DND-41 (cell line): ENCODE results near the gene TAS2R46.
"Not testable (repeated sequence)": the region's sequence is repeated elsewhere in the genome, so short reads cannot be mapped to it uniquely, and the experiment has no call there.

Experiments used
- ATAC-seq: fragments of 200-7000 bp; cut with Tn5 transposase; 3 replicates; pipeline ENCODE4 v1.9.1; 2021; ENCODE audit warnings: low read depth; ENCODE audit not compliant: insufficient read depth
- DNase-seq: peaks from one replicate; pipeline ENCODE4 v3.0.0-alpha.2; 2020
- H2AFZ ChIP-seq: 2 replicates; pipeline ENCODE4 v1.6.0; 2012; ENCODE audit warnings: low read depth, low read length
- H3K27ac ChIP-seq: 2 replicates; pipeline ENCODE4 v1.5.1; 2012; ENCODE audit warnings: low read length, inconsistent platforms
- H3K27me3 ChIP-seq: fragments of 200-600 bp; sonication (generic); 2 replicates; pipeline ENCODE4 v1.6.0; 2012; ENCODE audit warnings: low read length, mild to moderate bottlenecking, inconsistent platforms; ENCODE audit not compliant: insufficient read depth, poor library complexity
- H3K36me3 ChIP-seq: 2 replicates; pipeline ENCODE4 v1.5.1; 2012; ENCODE audit warnings: low read length, inconsistent platforms; ENCODE audit not compliant: insufficient read depth
- H3K4me1 ChIP-seq: 2 replicates; pipeline ENCODE4 v1.5.1; 2012; ENCODE audit warnings: mild to moderate bottlenecking, low read length; ENCODE audit not compliant: insufficient read depth
- H3K4me2 ChIP-seq: 2 replicates; pipeline ENCODE4 v1.6.0; 2012; ENCODE audit warnings: mild to moderate bottlenecking, moderate library complexity, low read length, inconsistent platforms; ENCODE audit not compliant: insufficient read depth
- H3K4me3 ChIP-seq, 2 experiments: fragments of 200-600 bp in 1 of 2; shearing (Covaris generic) in 1 of 2; 2 replicates each; pipeline ENCODE4 v1.5.1; 2012 to 2016; ENCODE audit warnings: inconsistent platforms in 2 of 2, low read length in 2 of 2, mild to moderate bottlenecking in 2 of 2, low read depth in 1 of 2, moderate library complexity in 1 of 2
- H3K79me2 ChIP-seq: 2 replicates; pipeline ENCODE4 v1.6.0; 2012; ENCODE audit warnings: low read length, inconsistent platforms; ENCODE audit not compliant: insufficient read depth
- H3K9ac ChIP-seq: 2 replicates; pipeline ENCODE4 v1.6.0; 2012; ENCODE audit warnings: low read depth, mild to moderate bottlenecking, inconsistent platforms, low read length, moderate library complexity
- H3K9me3 ChIP-seq: 2 replicates; pipeline ENCODE4 v1.5.1; 2012; ENCODE audit warnings: low read length, moderate library complexity, mild to moderate bottlenecking, inconsistent platforms; ENCODE audit not compliant: insufficient read depth, severe bottlenecking
- H4K20me1 ChIP-seq: 2 replicates; pipeline ENCODE4 v1.6.0; 2012; ENCODE audit warnings: low read length; ENCODE audit not compliant: insufficient read depth
- EZH2 ChIP-seq: IDR thresholded peaks from 3 replicates; pipeline ENCODE4 v1.6.1; 2012; ENCODE audit warnings: borderline replicate concordance, low read depth, mild to moderate bottlenecking, moderate library complexity, low read length, inconsistent platforms; ENCODE audit not compliant: severe bottlenecking
- TF ChIP-seq, protein P1 (sequence below): IDR thresholded peaks from 2 replicates; pipeline ENCODE4 v1.5.1; 2012; ENCODE audit warnings: borderline replicate concordance, low read length, moderate library complexity, mild to moderate bottlenecking; ENCODE audit not compliant: poor library complexity, severe bottlenecking; ENCODE audit errors: extremely low read depth

TAS2R46 gene

DNA sequence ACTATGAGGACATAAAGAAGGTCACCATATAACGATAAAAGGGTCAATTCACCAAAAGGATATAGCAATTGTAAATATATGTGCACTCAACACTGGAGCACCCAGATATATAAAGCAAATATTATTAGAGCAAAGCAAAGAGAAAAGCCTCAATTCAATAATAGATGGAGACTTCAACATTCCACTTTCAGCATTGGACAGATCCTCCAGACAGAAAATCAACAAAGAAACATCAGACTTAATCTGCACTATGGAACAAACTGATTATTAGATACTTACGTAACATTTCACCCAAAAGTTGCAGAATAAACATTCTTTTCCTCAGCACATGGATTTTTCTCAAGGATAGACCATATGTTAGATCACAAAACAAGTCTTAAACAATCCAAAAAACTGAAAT, 20.7 kb downstream of the TAS2R46 start:
- H3K4me3 ChIP-seq, H3K9ac ChIP-seq, H3K27me3 ChIP-seq, H4K20me1 ChIP-seq, H3K4me1 ChIP-seq, H3K9me3 ChIP-seq, ATAC-seq, DNase-seq, H3K4me2 ChIP-seq, H3K27ac ChIP-seq, H2AFZ ChIP-seq: not testable (repeated sequence)
- Histone ChIP-seq H3K79me2 (peaks cover 32% of the 10 kb centered on the region; the same call in 1 of the 2 replicates), H3K36me3 (peaks cover 31% of the 10 kb centered on the region)

DNA sequence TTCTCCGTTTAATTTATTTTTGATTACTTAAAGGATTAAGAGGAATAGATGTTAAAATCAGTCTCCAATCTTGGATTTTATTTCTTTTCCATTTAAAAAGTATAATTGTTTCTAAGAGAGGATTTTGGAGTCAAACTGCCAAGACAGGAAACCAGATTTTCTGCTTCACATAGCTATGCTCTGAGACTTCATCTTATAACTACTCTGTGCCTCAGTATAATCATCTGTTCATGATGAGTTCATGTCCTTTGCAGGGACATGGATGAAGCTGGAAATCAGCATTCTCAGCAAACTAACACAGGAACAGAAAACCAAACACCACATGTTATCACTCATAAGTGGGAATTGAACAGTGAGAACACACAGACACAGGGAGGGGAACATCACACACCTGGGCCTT, 21.9 kb downstream of the TAS2R46 start:
- TF ChIP-seq, protein P1, sequence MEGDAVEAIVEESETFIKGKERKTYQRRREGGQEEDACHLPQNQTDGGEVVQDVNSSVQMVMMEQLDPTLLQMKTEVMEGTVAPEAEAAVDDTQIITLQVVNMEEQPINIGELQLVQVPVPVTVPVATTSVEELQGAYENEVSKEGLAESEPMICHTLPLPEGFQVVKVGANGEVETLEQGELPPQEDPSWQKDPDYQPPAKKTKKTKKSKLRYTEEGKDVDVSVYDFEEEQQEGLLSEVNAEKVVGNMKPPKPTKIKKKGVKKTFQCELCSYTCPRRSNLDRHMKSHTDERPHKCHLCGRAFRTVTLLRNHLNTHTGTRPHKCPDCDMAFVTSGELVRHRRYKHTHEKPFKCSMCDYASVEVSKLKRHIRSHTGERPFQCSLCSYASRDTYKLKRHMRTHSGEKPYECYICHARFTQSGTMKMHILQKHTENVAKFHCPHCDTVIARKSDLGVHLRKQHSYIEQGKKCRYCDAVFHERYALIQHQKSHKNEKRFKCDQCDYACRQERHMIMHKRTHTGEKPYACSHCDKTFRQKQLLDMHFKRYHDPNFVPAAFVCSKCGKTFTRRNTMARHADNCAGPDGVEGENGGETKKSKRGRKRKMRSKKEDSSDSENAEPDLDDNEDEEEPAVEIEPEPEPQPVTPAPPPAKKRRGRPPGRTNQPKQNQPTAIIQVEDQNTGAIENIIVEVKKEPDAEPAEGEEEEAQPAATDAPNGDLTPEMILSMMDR = no peak
- TF ChIP-seq EZH2 = no peak
- ATAC-seq (no peak), DNase-seq (no peak)
- no peaks in the 10 kb centered on the region for H3K4me1 ChIP-seq
- no peak overlapping the region for H3K27ac ChIP-seq
- peaks cover 24% of the 10 kb centered on the region; the same call in 1 of the 2 replicates for H3K36me3 ChIP-seq
- peaks cover 32% of the 10 kb centered on the region; the same call in 1 of the 2 replicates for H3K79me2 ChIP-seq
- no peak overlapping the region for H3K4me3 ChIP-seq
- H3K9me3 ChIP-seq = no peaks in the 10 kb centered on the region
- H3K4me2 ChIP-seq = no peak overlapping the region
- no peak overlapping the region for H2AFZ ChIP-seq
- no peaks in the 10 kb centered on the region for H3K27me3 ChIP-seq
- H4K20me1 ChIP-seq = no peaks in the 10 kb centered on the region
- H3K9ac ChIP-seq = no peak overlapping the region

DNA sequence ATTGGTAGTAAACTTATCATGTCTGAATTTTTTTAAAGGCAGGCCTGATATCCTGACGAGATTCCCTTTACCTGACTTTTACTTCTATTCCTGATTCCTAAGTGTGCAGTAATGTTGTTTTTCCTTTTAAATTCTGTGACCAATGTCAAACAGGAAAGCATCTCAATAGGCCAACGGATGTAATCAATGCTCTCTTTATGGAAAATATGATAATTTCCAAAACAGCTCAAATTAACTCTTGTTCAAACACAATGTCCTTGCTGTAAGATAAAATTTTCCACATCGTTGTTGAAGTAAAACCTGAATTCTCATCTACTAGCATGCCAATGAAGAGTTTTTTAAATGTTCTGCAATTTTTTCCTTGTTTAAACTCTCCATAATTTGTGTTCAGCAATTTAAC, 22.9 kb downstream of the TAS2R46 start:
- no peaks in the 10 kb centered on the region for H3K9me3 ChIP-seq
- no peak overlapping the region for H2AFZ ChIP-seq
- no peak overlapping the region for H3K27ac ChIP-seq
- H4K20me1 ChIP-seq = no peaks in the 10 kb centered on the region
- H3K79me2 ChIP-seq = peaks cover 32% of the 10 kb centered on the region; the same call in 1 of the 2 replicates
- no peak overlapping the region for H3K4me3 ChIP-seq
- TF ChIP-seq, protein P1 = no peak
- TF ChIP-seq EZH2 = no peak
- DNase-seq = no peak
- peaks cover 15% of the 10 kb centered on the region; the same call in 1 of the 2 replicates for H3K36me3 ChIP-seq
- no peak overlapping the region for H3K9ac ChIP-seq
- H3K4me1 ChIP-seq = no peaks in the 10 kb centered on the region
- no peak for ATAC-seq
- no peaks in the 10 kb centered on the region for H3K27me3 ChIP-seq
- H3K4me2 ChIP-seq = no peak overlapping the region

DNA sequence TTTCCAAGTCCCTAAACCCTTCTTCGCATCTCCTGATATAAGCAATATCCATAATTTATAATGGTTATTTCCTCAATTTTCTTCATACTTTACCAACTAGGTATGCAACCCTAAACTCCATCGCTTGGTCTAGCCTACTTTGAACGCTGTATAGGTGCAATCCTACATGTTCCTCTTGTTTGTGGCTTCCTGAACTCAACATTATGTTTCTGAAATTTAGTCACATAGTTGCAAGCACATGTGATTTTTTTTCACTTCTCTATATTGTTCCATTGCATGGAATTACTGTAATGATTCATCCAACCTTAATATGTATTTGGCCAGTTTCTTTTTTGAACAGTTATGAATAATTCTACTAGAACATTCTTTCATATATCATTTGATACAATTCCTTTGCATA, 28.1 kb downstream of the TAS2R46 start:
- not testable (repeated sequence) for H3K9ac ChIP-seq, H3K27ac ChIP-seq, H3K4me3 ChIP-seq, ATAC-seq, H3K4me2 ChIP-seq, H2AFZ ChIP-seq, H3K9me3 ChIP-seq, H3K4me1 ChIP-seq, H3K36me3 ChIP-seq, H3K27me3 ChIP-seq, DNase-seq, H3K79me2 ChIP-seq, H4K20me1 ChIP-seq
